Jurkat, Clone E6-1 (cell line): ENCODE measurements around the gene DNAJB11.
"Not testable (repeated sequence)": the region's sequence is repeated elsewhere in the genome, so short reads cannot be mapped to it uniquely, and the experiment has no call there.

Experiments
- DNase-seq: peaks from one replicate; pipeline ENCODE4 v3.0.0-alpha.2; 2011; ENCODE audit warnings: low read depth, low spot score
- H3K4me3 ChIP-seq: 2 replicates; pipeline ENCODE4 v1.5.1; 2011; ENCODE audit warnings: mild to moderate bottlenecking, low read length, control low read depth, moderate library complexity

The DNAJB11 gene

DNA sequence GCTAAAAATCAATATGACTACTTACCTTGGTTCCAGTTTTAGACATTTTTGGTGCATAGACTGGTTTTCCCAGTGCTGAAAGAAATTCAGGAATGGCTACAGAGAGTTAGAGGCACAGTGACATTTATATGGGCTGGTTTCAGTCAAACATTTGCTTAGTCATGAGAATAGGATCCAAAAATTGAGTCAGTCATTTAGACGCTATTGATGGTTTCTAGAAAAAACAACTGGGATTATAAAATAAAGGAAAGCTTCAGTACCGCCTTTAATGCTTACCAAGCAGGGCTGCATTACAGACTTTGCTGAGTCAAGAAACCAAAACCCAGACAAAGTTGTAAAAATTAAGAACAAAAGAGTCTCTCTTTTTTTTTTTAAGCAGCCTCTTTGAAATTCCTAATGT, 26.2 kb upstream of the DNAJB11 start, which contains the start of gene CRYGS:
CRYGS (minus strand) TSS at position 100 of the 400 bp plus-strand sequence; CDS start at position 46, 54 bp downstream.
- no peak for DNase-seq
- H3K4me3 ChIP-seq, result no peak within 1 kb of the TSS

DNA sequence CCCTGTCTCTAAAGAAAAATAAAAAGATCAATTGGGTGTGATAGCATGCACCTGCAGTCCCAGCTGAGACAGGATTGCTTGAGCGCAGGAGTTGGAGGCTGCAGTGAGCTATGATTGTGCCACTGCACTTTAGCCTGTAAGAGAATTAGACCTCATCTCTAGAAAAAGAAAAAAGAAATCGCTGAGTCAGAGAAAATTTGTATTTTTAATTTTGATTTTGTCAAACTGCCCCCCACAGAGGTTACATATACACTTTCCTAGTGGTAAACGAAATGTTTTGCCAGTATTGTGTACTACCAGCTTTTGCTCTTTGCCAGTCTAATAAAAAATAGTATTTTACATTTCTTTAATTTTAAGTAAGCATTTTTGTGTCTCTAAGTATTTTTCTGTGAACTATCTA, 21.0 kb upstream of the DNAJB11 start:
- no peak overlapping the region for H3K4me3 ChIP-seq
- DNase-seq, result no peak

DNA sequence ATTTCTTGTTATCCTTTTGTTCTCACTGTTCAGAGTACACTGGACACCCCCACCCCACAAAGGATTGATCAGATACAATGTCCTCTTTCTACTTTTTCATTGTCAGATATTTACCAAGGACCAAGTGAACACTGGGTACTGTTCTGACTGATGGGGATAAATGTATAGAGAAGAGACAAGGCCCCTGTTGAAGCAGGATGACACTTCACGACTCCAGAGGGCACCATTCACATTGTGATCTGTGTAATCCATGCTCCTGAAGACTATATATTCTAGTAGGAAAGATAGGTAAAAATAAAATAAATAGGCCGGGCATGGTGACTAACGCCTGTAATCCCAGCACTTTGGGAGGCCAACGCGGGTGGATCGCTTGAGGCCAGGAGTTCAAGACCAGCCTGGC, 19.1 kb upstream of the DNAJB11 start:
- no peak overlapping the region for H3K4me3 ChIP-seq
- no peak for DNase-seq

DNA sequence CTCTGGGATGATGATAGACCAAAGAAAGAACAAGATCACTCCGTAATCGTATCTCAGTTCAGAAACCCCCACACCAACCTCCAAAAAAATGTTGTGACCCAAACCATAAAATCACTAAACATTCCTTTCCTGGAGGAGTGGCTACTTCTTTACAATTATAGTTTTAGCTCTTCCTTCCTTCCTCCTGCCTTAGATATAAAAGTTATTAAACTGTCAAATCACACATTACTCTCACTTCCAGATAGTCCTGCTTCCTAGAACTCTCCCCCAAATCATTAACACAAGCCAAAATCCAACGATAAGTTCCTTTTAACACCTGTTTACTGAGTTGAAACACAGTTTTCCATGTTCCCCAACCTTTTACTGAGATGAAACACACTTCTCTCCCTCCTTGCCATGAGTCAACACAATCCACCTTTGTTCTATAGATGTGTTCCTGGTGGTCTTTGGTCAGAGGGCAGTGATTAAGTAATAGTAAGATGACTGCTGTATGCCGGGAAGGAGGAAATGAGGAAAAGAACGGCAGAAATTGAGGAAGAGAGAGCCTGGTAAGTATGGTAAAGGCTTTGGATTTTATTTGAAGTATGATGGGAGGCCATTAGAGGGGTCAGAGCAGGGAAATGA, 18.0 kb upstream of the DNAJB11 start:
- DNase-seq, result no peak
- no peak overlapping the region for H3K4me3 ChIP-seq

DNA sequence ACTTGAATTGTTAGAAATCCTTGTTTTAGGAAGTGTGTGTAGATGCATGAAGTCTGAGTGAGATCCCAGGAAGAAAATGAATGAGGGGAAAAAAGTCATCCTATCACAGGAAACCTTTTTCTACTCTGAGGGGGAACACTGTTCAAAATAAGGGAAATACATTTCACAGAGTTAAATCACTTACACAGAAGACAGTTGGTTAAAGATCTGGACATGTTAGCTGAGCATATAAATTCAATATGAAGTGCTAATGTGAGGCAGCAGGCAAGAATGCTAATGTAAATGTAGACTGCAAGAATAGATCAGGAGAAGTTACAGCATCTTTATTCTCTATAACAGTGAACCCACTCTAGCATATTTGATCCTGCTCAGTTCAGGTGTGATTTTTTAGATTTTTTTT, 5.9 kb upstream of the DNAJB11 start:
- no peak for DNase-seq

DNA sequence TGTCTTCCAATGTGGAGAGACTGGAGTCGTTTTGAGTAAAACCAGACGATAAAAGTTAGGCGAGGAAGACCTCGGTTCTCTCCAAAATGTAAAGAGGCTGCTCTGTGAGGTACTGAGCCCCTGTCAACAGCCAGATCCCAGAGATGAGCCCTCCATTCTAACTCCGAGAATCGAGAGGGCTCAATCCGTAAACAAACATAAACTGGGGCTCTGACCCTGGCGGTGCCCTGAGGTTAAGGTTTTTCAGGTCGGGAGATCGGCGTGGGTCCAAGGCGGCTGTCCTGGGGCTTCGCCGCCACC, 3.8 kb upstream of the DNAJB11 start:
- DNase-seq, result no peak
- H3K4me3 ChIP-seq, result peak overlapping the region; percentile 87

More for the DNA sequence above, 5.9 kb upstream of the DNAJB11 start:
- no peak overlapping the region for H3K4me3 ChIP-seq

DNA sequence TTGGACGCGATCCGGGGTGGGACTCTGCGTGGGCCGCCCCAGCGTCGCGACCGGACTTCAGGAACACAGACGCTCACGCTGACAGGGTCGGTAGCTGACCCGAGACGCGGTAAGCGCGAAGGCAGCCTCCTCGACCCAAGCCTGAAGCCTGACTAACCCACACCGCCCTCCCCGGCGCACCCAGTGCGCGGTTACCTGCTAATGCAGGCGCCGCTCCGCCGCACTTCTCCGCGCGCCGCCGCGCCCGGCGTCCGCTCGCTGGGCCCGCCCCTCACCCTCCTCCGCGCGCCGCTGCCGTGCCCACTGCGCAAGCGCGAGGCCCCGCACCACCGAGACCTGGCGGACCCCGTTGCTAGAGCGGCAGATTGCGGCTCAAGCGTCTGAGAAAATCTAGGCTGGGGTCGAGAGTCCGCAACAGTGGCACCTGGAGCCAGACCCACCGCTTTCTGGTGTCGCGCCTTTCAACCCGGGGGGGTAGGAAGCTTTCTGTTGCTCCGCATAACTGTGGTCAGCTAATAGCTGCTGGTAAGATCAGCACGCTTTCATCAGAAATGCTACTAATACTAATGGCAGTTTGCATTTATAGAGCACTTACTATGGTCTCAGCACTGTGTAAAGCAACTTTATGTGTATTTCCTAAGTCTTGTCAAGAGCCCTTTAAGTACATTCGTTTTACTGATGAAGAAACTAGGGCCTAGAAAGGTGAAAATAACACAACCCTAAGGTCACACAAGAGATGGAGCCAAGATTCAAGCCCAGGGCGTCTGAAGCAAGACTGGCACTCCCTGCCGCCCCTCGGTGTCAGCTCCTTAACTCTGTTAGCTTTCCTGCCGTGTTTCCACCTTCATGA, 3.2 kb upstream of the DNAJB11 start, which contains the start of gene TBCCD1:
TBCCD1 (minus strand) TSS at position 268 of the 850 bp plus-strand sequence. CDS start 3,010 bp downstream, outside the sequence.
- peak; percentile 85 for DNase-seq

DNA sequence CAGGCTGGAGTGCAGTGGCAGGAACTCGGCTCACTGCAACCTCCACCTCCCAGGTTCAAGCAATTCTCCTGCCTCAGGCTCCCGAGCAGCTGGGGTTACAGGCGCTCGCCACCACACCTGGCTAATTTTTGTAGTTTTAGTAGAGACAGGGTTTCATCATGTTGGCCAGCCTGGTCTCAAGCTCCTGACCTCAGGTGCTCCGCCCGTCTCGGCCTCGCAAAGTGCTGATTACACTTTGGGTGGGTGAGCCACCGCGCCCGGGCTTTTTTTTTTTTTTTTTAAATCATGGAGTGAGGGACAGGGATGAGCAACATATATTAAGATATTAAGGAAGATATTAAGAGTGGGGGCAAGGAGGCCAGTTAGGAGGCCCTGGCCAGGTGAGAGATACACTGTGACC, 1.2 kb upstream of the DNAJB11 start:
- not testable (repeated sequence) for DNase-seq

More for the DNA sequence above, 3.2 kb upstream of the DNAJB11 start, which contains the start of gene TBCCD1:
- H3K4me3 ChIP-seq, result peak within 1 kb of the TSS; percentile 87

DNA sequence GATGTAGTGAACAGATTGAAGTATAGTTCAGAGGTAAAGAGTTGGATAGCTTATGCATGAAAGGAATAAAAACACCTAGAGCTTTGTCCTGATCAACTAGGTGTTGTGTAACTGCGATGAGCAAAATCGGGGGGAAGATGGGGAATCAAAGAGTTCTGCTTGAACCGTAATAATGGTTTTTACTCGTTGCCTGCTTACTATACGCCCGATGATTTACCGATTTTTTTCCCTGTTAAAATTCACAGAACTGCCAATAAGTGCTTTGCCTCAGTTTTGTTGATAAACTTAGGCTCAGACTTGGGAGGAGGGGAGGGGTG, 783 bp upstream of the DNAJB11 start:
- H3K4me3 ChIP-seq, result peak overlapping the region; percentile 96
- no peak for DNase-seq

More for the DNA sequence above, 1.2 kb upstream of the DNAJB11 start:
- peak overlapping the region; percentile 96 for H3K4me3 ChIP-seq

DNA sequence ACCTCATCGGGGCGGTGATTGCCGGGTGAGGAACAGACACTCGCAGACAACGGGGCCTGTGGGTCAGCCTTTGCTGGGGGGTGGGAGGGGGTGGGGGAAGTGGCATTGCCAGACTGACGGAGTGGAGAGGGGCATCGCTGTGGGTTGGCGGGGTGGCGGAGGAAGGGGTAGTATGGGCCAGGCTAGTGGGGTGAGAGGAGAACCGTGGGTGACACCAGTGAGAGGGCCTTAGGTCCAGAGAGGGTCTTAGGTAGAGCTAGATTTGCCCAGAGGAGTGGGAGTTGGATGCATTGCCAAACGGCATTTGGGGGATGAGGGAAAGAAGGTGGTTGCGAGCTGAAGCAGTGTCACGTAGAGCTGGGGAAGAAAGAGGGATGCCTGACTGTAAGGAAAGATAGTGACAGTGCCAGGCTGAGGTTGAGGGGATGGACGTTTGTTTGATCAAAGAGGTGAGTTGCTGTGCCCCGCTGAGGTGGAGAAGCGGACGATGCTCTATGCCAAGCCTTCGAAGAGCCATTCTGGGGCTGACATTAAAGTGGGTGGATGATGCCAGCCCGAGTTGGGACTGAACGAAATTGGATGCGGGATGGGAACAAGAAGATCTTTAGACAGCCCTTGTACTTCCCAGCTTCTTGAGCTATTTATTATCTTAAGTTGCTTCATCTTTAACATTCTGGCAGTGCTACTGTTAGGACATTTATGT, 572 bp downstream of the DNAJB11 start:
- H3K4me3 ChIP-seq, result peak overlapping the region; percentile 77
- no peak for DNase-seq

DNA sequence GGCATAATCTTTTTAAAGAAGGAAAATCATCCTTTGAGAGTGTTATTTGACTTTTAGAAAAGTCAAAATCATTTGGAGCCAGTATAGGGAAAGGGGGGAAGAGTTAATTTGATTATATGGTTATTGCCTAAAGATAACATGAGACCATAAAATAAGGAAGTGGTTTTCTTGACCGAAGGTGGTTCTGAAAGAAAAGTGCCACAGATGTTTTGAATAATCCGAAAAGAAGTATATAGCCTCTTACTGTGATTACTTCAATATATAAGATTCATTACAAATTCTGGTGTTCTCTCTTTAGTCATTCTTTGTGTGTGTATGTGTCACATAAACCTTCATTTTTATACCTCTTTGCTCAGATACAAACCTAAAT, 1.1 kb downstream of the DNAJB11 start:
- peak overlapping the region; percentile 77 for H3K4me3 ChIP-seq
- DNase-seq, result no peak

DNA sequence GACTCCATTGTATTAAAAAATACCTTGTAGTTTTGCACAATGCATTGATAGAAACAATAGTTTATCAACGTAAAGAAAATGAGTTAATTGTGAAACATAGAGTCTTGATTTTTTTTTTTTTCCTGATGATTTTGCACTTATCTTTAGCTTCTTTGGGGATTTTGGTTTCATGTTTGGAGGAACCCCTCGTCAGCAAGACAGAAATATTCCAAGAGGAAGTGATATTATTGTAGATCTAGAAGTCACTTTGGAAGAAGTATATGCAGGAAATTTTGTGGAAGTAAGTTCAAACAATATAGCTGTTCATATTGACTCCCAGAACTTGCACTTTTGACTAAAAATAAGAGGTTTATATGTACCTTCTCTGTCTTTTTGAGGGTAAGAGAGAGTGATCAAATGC, 7.0 kb downstream of the DNAJB11 start:
- H3K4me3 ChIP-seq, result no peak overlapping the region
- DNase-seq, result no peak

DNA sequence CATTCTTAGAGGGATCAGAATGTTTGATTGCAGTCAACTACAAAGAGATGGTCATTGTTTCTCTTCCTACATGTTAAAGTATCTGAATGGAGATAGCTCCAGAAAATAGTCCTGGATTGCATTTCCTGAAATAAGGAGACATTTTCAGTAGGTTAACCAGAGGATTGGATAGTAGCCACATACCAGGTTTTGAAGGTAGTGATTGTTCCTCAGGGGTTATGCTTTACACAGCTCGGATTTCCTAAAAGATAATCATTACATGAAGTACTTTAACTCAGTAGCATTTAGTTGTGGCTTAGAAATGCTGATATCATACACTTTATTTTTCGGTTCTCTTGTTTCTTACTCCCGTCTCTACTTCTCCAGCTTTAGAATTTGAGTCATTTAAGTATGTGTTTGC, 10.3 kb downstream of the DNAJB11 start:
- no peak for DNase-seq
- H3K4me3 ChIP-seq, result no peak overlapping the region

DNA sequence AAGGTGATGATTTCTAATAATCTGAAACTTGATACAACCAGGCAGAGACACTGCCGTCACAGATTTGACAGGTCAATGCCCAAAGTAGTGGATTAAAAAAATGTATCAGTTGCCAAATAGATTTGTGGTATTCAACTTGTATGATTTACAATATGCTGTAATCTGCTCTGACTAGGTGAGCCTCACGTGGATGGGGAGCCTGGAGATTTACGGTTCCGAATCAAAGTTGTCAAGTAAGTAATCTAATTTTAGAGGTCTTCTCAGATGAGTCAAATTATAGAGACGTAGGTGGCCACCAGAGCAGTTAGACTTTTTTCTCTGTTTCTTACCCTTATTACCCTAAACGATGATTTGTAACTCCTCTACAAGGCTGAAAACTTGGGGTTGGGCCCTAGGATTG, 12.0 kb downstream of the DNAJB11 start:
- H3K4me3 ChIP-seq, result no peak overlapping the region
- no peak for DNase-seq

DNA sequence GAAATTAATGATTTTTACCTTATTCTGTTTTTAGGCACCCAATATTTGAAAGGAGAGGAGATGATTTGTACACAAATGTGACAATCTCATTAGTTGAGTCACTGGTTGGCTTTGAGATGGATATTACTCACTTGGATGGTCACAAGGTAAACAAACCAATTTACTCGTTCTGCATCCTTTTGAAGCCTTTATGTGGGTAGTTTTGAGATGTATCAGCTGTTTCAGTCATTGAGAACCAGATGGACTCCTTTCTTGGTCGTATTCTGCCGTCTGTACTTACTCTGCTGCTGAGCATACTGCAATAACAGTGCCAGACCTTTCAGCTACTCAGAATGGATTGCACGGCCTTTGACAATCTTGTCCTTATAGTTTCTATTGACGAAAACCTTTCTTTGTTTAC, 13.3 kb downstream of the DNAJB11 start:
- no peak overlapping the region for H3K4me3 ChIP-seq
- DNase-seq, result no peak

DNA sequence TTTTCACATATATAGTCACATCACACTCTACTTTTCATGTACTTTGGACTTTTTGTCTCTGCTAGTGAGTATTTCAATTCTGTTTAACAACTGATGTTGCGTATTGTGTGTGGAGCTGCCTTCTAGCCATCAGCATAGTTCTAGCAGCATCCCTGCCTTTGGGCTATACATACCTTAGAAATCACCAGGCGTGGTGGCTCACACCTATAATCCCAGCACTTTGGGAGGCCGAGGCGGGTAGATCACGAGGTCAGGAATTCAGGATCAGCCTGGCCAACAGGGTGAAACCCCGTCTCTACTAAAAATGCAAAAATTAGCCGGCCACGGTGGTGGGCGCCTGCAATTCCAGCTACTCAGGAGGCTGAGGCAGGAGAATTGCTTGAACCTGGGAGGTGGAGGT, 15.7 kb downstream of the DNAJB11 start:
- DNase-seq, H3K4me3 ChIP-seq: not testable (repeated sequence)

DNA sequence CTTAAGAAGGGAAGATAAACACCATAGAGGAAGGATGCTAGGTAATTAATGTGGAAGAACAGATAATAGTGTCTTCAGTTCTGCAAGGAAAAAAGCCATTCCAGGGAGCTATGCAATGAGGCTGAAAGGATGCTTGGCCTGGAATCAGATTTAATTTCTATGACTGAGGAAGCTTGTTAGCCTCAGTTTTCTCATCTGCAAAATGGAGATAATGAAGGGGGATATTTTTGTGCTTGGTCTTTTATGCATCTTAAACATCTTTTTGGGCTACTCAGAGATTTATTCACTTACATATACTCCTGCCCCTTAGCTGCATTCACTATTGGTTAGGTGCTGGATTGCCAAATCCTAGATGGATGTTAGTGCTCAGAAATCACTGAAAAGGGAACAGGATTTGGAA, 16.7 kb downstream of the DNAJB11 start:
- H3K4me3 ChIP-seq, result no peak overlapping the region
- DNase-seq, result no peak

DNA sequence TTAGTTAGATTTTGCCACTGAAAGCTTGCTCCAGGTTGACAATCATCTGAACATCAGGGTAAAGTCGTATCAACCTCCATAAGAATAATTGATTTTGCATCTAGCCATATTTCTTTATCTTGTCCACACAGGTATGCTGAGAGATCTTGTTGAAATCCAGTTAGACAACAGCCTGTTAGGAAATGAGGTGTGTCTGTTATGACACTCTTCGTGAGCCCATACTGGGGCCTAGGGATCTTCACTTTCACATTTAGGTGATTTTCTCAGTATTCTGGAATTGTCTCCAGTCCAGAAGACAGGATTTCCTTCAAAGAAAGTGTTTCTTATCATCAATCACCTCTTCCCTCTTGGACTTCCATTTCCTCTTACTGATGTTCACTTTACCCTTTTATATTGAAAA, 18.1 kb downstream of the DNAJB11 start:
- no peak for DNase-seq
- no peak overlapping the region for H3K4me3 ChIP-seq

DNA sequence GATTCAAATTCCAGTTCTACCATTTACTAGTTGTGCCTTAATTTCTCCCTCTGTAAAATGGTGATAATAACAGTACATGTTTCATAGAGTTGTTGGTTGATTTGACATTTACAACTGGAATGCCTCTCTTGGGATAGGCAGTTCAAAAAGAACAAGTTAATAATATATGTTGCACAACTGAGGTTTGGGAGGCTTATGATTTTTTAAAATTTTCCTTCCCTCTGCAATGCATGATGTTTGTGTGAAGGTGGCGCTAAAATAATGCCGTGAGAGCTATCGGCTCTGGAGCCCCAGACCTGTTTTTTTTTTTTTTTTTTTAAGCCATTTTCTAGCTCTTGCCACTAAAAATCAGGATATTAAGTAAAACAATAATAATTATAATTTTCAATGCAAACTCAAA, 18.6 kb downstream of the DNAJB11 start:
- no peak for DNase-seq
- H3K4me3 ChIP-seq, result no peak overlapping the region

DNA sequence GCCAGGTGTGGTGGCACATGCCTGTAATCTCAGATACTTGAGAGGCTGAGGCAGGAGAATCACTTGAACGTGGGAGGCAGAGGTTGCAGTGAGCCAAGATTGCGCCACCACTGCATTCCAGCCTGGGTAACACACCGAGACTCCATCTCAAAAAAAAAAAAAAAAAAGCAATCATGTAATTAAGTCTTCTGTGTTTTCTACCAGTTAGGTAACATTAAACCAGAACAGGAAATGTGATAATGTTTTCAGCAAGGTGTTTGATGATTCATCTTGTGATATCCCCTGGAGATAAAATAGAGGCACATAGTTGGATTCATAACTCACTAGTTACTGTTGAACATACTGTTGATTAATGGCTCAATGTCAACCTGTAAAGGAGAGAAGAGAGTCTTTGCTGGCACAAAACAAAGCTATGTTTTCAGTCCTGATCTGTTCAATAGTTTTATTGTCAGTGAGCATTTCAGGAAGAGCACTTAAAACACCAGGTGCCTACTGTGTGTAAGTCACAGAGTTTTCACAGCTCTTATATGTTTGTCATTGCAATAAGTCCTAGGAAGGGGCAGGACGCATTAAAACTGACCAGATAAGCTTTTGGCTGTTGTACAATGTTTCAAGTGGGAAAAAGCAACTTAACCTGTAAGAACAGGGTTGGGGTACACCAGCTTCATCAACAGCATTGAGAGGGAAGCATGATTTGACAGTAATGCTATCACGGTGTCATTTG, 19.5 kb downstream of the DNAJB11 start:
- peak; percentile 41 for DNase-seq
- no peak overlapping the region for H3K4me3 ChIP-seq
